SK-N-SH treated with all-trans-retinoic acid at 6 μM for 48 hours (cell line): Measurements from ENCODE around the gene SLC12A4.
"Not testable (repeated sequence)": the region's sequence is repeated elsewhere in the genome, so short reads cannot be mapped to it uniquely, and the experiment has no call there.

ENCODE experiments used
- CSDC2 ChIP-seq: fragments of 250-450 bp; sonication (Bioruptor Pico); IDR thresholded peaks from 2 replicates; pipeline ENCODE4 v1.5.0; 2020; ENCODE audit warnings: mild to moderate bottlenecking, moderate library complexity
- ESRRG ChIP-seq: fragments of 250-450 bp; sonication (Bioruptor Pico); IDR thresholded peaks from 2 replicates; pipeline ENCODE4 v1.6.1; 2021; ENCODE audit warnings: mild to moderate bottlenecking
- GLIS3 ChIP-seq: fragments of 250-450 bp; sonication (Bioruptor Pico); IDR thresholded peaks from 2 replicates; pipeline ENCODE4 v1.5.0; 2020; ENCODE audit warnings: mild to moderate bottlenecking, moderate library complexity
- ISL1 ChIP-seq: fragments of 250-450 bp; sonication (Bioruptor Pico); IDR thresholded peaks from 2 replicates; pipeline ENCODE4 v2.1.2; 2022; ENCODE audit warnings: mild to moderate bottlenecking, moderate library complexity
- OSR1 ChIP-seq: fragments of 250-450 bp; sonication (Bioruptor Pico); IDR thresholded peaks from 2 replicates; pipeline ENCODE4 v1.8.0; 2022; ENCODE audit warnings: moderate library complexity, mild to moderate bottlenecking, inconsistent platforms
- PATZ1 ChIP-seq: fragments of 250-450 bp; sonication (Bioruptor Pico); IDR thresholded peaks from 2 replicates; pipeline ENCODE4 v1.8.0; 2020; ENCODE audit warnings: mild to moderate bottlenecking, moderate library complexity, borderline replicate concordance
- RARB ChIP-seq: fragments of 250-450 bp; sonication (Bioruptor Pico); IDR thresholded peaks from 2 replicates; pipeline ENCODE4 v1.8.0; 2021; ENCODE audit warnings: mild to moderate bottlenecking, moderate library complexity
- SNAI2 ChIP-seq: fragments of 250-450 bp; sonication (Bioruptor Pico); IDR thresholded peaks from 2 replicates; pipeline ENCODE4 v1.5.0; 2020; ENCODE audit warnings: mild to moderate bottlenecking, moderate library complexity
- ZC3H10 ChIP-seq: fragments of 250-450 bp; sonication (Bioruptor Pico); IDR thresholded peaks from 2 replicates; pipeline ENCODE4 v1.5.1; 2021; ENCODE audit warnings: mild to moderate bottlenecking, moderate library complexity
- ZFP3 ChIP-seq: fragments of 250-450 bp; sonication (Bioruptor Pico); IDR thresholded peaks from 2 replicates; pipeline ENCODE4 v1.5.0; 2020; ENCODE audit warnings: mild to moderate bottlenecking, moderate library complexity
- ZFP30 ChIP-seq: fragments of 450-650 bp; formaldehyde crosslinking; IDR thresholded peaks from 2 replicates; pipeline ENCODE4 v1.5.0; 2022; ENCODE audit warnings: mild to moderate bottlenecking, moderate library complexity
- ZNF565 ChIP-seq: fragments of 450-650 bp; formaldehyde crosslinking; conservative IDR thresholded peaks from 2 replicates; pipeline ENCODE4 v1.5.0; 2020; ENCODE audit warnings: low read depth, mild to moderate bottlenecking, moderate library complexity
- ZNF70 ChIP-seq: fragments of 450-650 bp; formaldehyde crosslinking; IDR thresholded peaks from 2 replicates; pipeline ENCODE4 v1.5.0; 2020; ENCODE audit warnings: mild to moderate bottlenecking, moderate library complexity
- TF ChIP-seq, protein P1 (sequence below): fragments of 250-450 bp; sonication (Bioruptor Pico); IDR thresholded peaks from 2 replicates; pipeline ENCODE4 v1.5.1; 2020; ENCODE audit warnings: low read depth, mild to moderate bottlenecking, moderate library complexity

GRCh38 chr16:67998231-67998778, 29.9 kb upstream of the SLC12A4 start:
- TF ChIP-seq RARB (CRISPR knock-in tag); GLIS3; ZNF70; ZC3H10 (CRISPR knock-in tag); ZFP3 (CRISPR knock-in tag); CSDC2 (CRISPR knock-in tag); ZNF565; ESRRG (CRISPR knock-in tag); ISL1 (CRISPR knock-in tag); OSR1 (CRISPR knock-in tag); ZFP30; PATZ1 (CRISPR knock-in tag); SNAI2 (CRISPR knock-in tag): not testable (repeated sequence)
- TF ChIP-seq, protein P1, sequence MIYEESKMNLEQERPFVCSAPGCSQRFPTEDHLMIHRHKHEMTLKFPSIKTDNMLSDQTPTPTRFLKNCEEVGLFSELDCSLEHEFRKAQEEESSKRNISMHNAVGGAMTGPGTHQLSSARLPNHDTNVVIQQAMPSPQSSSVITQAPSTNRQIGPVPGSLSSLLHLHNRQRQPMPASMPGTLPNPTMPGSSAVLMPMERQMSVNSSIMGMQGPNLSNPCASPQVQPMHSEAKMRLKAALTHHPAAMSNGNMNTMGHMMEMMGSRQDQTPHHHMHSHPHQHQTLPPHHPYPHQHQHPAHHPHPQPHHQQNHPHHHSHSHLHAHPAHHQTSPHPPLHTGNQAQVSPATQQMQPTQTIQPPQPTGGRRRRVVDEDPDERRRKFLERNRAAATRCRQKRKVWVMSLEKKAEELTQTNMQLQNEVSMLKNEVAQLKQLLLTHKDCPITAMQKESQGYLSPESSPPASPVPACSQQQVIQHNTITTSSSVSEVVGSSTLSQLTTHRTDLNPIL, result not testable (repeated sequence)
